ENCODE data around the gene MAN2A1.
A peak's percentile ranks its signal among the peaks of the same experiment; 100 is the strongest.

The MAN2A1 gene

GRCh38 chr5:109645707-109646192 lies 44.0 kb upstream of the MAN2A1 start:
- Histone ChIP-seq H3K4me1 (ENCODE audit: control insufficient read depth in 1 of 2, insufficient read depth in 2 of 2, low read length in 2 of 2) (peaks cover 0 to 2% of the 10 kb centered on the region in 2 experiments), H3K36me3 (ENCODE audit: control insufficient read depth in 1 of 2, insufficient read depth in 2 of 2, low read length in 2 of 2) (no peaks in the 10 kb centered on the region), H3K9me3 (ENCODE audit: insufficient read depth, low read depth, low read length) (peaks cover 2% of the 10 kb centered on the region), H3K9ac (ENCODE audit: low read length) (no peak overlapping the region), H3K4me2 (ENCODE audit: low read length) (no peak overlapping the region), H3K79me2 (ENCODE audit: control insufficient read depth, insufficient read depth, low read length, poor library complexity) (no peaks in the 10 kb centered on the region), H4K8ac (ENCODE audit: low read depth, low read length) (no peak overlapping the region), H3K23ac (ENCODE audit: low read length) (no peak overlapping the region), H3K18ac (ENCODE audit: low read length) (no peak overlapping the region), H2AFZ (ENCODE audit: insufficient read depth, low read length, poor library complexity) (no peak overlapping the region), H4K91ac (ENCODE audit: low read depth, low read length) (no peak overlapping the region), H3K27ac (ENCODE audit: low read depth, low read length) (no peak overlapping the region), H3K14ac (ENCODE audit: low read length) (no peak overlapping the region), H4K12ac (ENCODE audit: low read depth, low read length) (no peak overlapping the region), H2BK120ac (ENCODE audit: insufficient read depth, low read length, poor library complexity) (no peak overlapping the region), H3K4ac (ENCODE audit: low read depth, low read length) (no peak overlapping the region), H2BK5ac (ENCODE audit: low read depth, low read length, poor library complexity) (no peak overlapping the region), H3K79me1 (ENCODE audit: low read length) (no peaks in the 10 kb centered on the region), H3K4me3 (ENCODE audit: low read depth, low read length) (no peak overlapping the region), H2AK5ac (ENCODE audit: low read length) (no peak overlapping the region), H2BK12ac (ENCODE audit: low read length) (no peak overlapping the region), H3K27me3 (ENCODE audit: insufficient read depth, low read length) (no peaks in the 10 kb centered on the region)
- no peak for DNase-seq
- WGBS (ENCODE audit: extremely low coverage, insufficient coverage, insufficient read length): no CpG with 5 or more reads among the region's 2 CpGs

- Histone ChIP-seq H2BK5ac (ENCODE audit: low read depth, low read length, poor library complexity) (no peak overlapping the region), H3K9me3 (ENCODE audit: insufficient read depth, low read depth, low read length) (no peaks in the 10 kb centered on the region), H3K79me1 (ENCODE audit: low read length) (no peaks in the 10 kb centered on the region), H2AK5ac (ENCODE audit: low read length) (no peak overlapping the region), H3K18ac (ENCODE audit: low read length) (no peak overlapping the region), H3K4ac (ENCODE audit: low read depth, low read length) (no peak overlapping the region), H3K9ac (ENCODE audit: low read length) (no peak overlapping the region), H3K4me2 (ENCODE audit: low read length) (no peak overlapping the region), H2BK120ac (ENCODE audit: insufficient read depth, low read length, poor library complexity) (no peak overlapping the region), H3K23ac (ENCODE audit: low read length) (no peak overlapping the region), H2AFZ (ENCODE audit: insufficient read depth, low read length, poor library complexity) (no peak overlapping the region), H3K14ac (ENCODE audit: low read length) (no peak overlapping the region), H3K36me3 (ENCODE audit: control insufficient read depth in 1 of 2, insufficient read depth in 2 of 2, low read length in 2 of 2) (no peaks in the 10 kb centered on the region), H3K79me2 (ENCODE audit: control insufficient read depth, insufficient read depth, low read length, poor library complexity) (no peaks in the 10 kb centered on the region), H4K91ac (ENCODE audit: low read depth, low read length) (no peak overlapping the region), H4K8ac (ENCODE audit: low read depth, low read length) (no peak overlapping the region), H3K4me3 (ENCODE audit: low read depth, low read length) (no peak overlapping the region), H3K27me3 (ENCODE audit: insufficient read depth, low read length) (no peaks in the 10 kb centered on the region), H3K27ac (ENCODE audit: low read depth, low read length) (no peak overlapping the region), H4K12ac (ENCODE audit: low read depth, low read length) (no peak overlapping the region), H2BK12ac (ENCODE audit: low read length) (no peak overlapping the region), H3K4me1 (ENCODE audit: control insufficient read depth in 1 of 2, insufficient read depth in 2 of 2, low read length in 2 of 2) (peaks cover 0 to 2% of the 10 kb centered on the region in 2 experiments)
- no CpG with 5 or more reads among the region's 4 CpGs for WGBS (ENCODE audit: extremely low coverage, insufficient coverage, insufficient read length)
- no peak for DNase-seq
Observed at GRCh38 chr5:109649318-109649717, 40.4 kb upstream of the MAN2A1 start.

DNA sequence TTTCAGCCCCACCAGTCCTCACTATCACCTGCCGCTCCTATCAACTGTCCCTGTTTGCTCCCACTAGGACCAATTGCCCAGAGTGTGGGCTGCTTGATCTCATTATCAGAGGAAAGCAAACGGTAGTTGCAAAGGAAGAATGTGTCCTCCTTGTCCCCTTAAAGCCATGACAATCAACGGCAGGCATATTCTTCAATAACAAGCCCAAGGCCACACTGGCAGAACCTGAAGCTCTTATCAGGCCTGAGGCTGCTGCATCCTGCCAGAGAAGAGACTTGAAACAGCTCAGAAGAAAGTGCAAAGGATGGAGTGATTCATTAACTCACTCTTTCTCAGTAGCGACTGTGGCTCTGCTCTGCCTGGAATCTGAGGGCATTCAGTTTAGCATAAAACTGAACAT lies 39.2 kb upstream of the MAN2A1 start:
- WGBS (ENCODE audit: extremely low coverage, insufficient coverage, insufficient read length): no CpG with 5 or more reads among the region's 4 CpGs
- H4K8ac ChIP-seq (ENCODE audit: low read depth, low read length): no peak overlapping the region

GRCh38 chr5:109652096-109652495 lies 37.6 kb upstream of the MAN2A1 start:
- H3K18ac ChIP-seq (ENCODE audit: low read length): no peak overlapping the region
- H3K14ac ChIP-seq (ENCODE audit: low read length): no peak overlapping the region
- H3K4me3 ChIP-seq (ENCODE audit: low read depth, low read length): no peak overlapping the region
- no peaks in the 10 kb centered on the region for H3K79me2 ChIP-seq (ENCODE audit: control insufficient read depth, insufficient read depth, low read length, poor library complexity)
- no peaks in the 10 kb centered on the region for H3K27me3 ChIP-seq (ENCODE audit: insufficient read depth, low read length)
- no peaks in the 10 kb centered on the region for H3K79me1 ChIP-seq (ENCODE audit: low read length)
- H3K23ac ChIP-seq (ENCODE audit: low read length): no peak overlapping the region
- no peak overlapping the region for H2AFZ ChIP-seq (ENCODE audit: insufficient read depth, low read length, poor library complexity)
- no peak overlapping the region for H4K8ac ChIP-seq (ENCODE audit: low read depth, low read length)
- no peak overlapping the region for H3K4me2 ChIP-seq (ENCODE audit: low read length)
- H2BK5ac ChIP-seq (ENCODE audit: low read depth, low read length, poor library complexity): no peak overlapping the region
- H2BK12ac ChIP-seq (ENCODE audit: low read length): no peak overlapping the region
- H3K9ac ChIP-seq (ENCODE audit: low read length): no peak overlapping the region
- no peak overlapping the region for H3K4ac ChIP-seq (ENCODE audit: low read depth, low read length)
- H2BK120ac ChIP-seq (ENCODE audit: insufficient read depth, low read length, poor library complexity): no peak overlapping the region
- no peak overlapping the region for H2AK5ac ChIP-seq (ENCODE audit: low read length)
- H4K12ac ChIP-seq (ENCODE audit: low read depth, low read length): no peak overlapping the region
- no CpG with 5 or more reads among the region's 1 CpG for WGBS (ENCODE audit: extremely low coverage, insufficient coverage, insufficient read length)
- DNase-seq: peak in 1 of 2 donors; percentile 74
- no peaks in the 10 kb centered on the region for H3K9me3 ChIP-seq (ENCODE audit: insufficient read depth, low read depth, low read length)
- no peak overlapping the region for H3K27ac ChIP-seq (ENCODE audit: low read depth, low read length)
- H3K4me1 ChIP-seq (ENCODE audit: control insufficient read depth in 1 of 2, insufficient read depth in 2 of 2, low read length in 2 of 2): no peaks in the 10 kb centered on the region
- no peaks in the 10 kb centered on the region for H3K36me3 ChIP-seq (ENCODE audit: control insufficient read depth in 1 of 2, insufficient read depth in 2 of 2, low read length in 2 of 2)
- H4K91ac ChIP-seq (ENCODE audit: low read depth, low read length): no peak overlapping the region

More for the DNA sequence above, 39.2 kb upstream of the MAN2A1 start:
- Histone ChIP-seq H3K23ac (ENCODE audit: low read length) (peak overlapping the region; percentile 6), H3K79me1 (ENCODE audit: low read length) (no peaks in the 10 kb centered on the region), H3K79me2 (ENCODE audit: control insufficient read depth, insufficient read depth, low read length, poor library complexity) (no peaks in the 10 kb centered on the region), H2BK12ac (ENCODE audit: low read length) (no peak overlapping the region), H2AFZ (ENCODE audit: insufficient read depth, low read length, poor library complexity) (no peak overlapping the region), H3K4ac (ENCODE audit: low read depth, low read length) (no peak overlapping the region), H3K4me2 (ENCODE audit: low read length) (no peak overlapping the region), H4K12ac (ENCODE audit: low read depth, low read length) (no peak overlapping the region), H3K9ac (ENCODE audit: low read length) (no peak overlapping the region), H3K4me1 (ENCODE audit: control insufficient read depth in 1 of 2, insufficient read depth in 2 of 2, low read length in 2 of 2) (no peaks in the 10 kb centered on the region), H2BK5ac (ENCODE audit: low read depth, low read length, poor library complexity) (no peak overlapping the region), H3K18ac (ENCODE audit: low read length) (no peak overlapping the region), H3K27me3 (ENCODE audit: insufficient read depth, low read length) (no peaks in the 10 kb centered on the region), H2AK5ac (ENCODE audit: low read length) (no peak overlapping the region), H3K27ac (ENCODE audit: low read depth, low read length) (no peak overlapping the region), H3K4me3 (ENCODE audit: low read depth, low read length) (no peak overlapping the region), H4K91ac (ENCODE audit: low read depth, low read length) (no peak overlapping the region), H2BK120ac (ENCODE audit: insufficient read depth, low read length, poor library complexity) (no peak overlapping the region), H3K36me3 (ENCODE audit: control insufficient read depth in 1 of 2, insufficient read depth in 2 of 2, low read length in 2 of 2) (no peaks in the 10 kb centered on the region), H3K14ac (ENCODE audit: low read length) (no peak overlapping the region), H3K9me3 (ENCODE audit: insufficient read depth, low read depth, low read length) (no peaks in the 10 kb centered on the region)
- DNase-seq: no peak

All from trophoblast cell (in vitro differentiated cells and primary cell).